HK-2 (cell line): ENCODE measurements around the gene SNED1.

ENCODE experiments used
- DNase-seq: peaks from one replicate; pipeline ENCODE4 v3.0.0-alpha.2; 2018; ENCODE audit not compliant: unreplicated experiment

Gene SNED1

GRCh38 chr2:241048149-241048948, 49.9 kb downstream of the SNED1 start:
- no peak for DNase-seq

GRCh38 chr2:241048949-241049343, 50.5 kb downstream of the SNED1 start:
- DNase-seq: no peak

- DNase-seq: no peak
Observed at GRCh38 chr2:241049739-241050623, 51.6 kb downstream of the SNED1 start.

- no peak for DNase-seq
Observed at GRCh38 chr2:241050624-241051577, 52.5 kb downstream of the SNED1 start.

GRCh38 chr2:241051578-241052487, 53.4 kb downstream of the SNED1 start:
- DNase-seq: no peak

- no peak for DNase-seq
Observed at GRCh38 chr2:241052677-241053360, 54.4 kb downstream of the SNED1 start.

- DNase-seq: no peak
Observed at GRCh38 chr2:241053576-241054251, 55.3 kb downstream of the SNED1 start.

- DNase-seq: no peak
Observed at GRCh38 chr2:241061275-241061674, 62.9 kb downstream of the SNED1 start.

- DNase-seq: no peak
Observed at GRCh38 chr2:241062389-241063092, 64.1 kb downstream of the SNED1 start.

- no peak for DNase-seq
Observed at GRCh38 chr2:241063093-241063551, 64.7 kb downstream of the SNED1 start.

GRCh38 chr2:241063587-241063986, 65.2 kb downstream of the SNED1 start:
- DNase-seq: peak; percentile 24

- peak; percentile 76 for DNase-seq
Observed at GRCh38 chr2:241064008-241064801, 65.8 kb downstream of the SNED1 start.

GRCh38 chr2:241064802-241065354, 66.5 kb downstream of the SNED1 start:
- no peak for DNase-seq

GRCh38 chr2:241065355-241065803, 67.0 kb downstream of the SNED1 start:
- DNase-seq: no peak

- no peak for DNase-seq
Observed at GRCh38 chr2:241066171-241066892, 67.9 kb downstream of the SNED1 start.

- no peak for DNase-seq
Observed at GRCh38 chr2:241066893-241067341, 68.5 kb downstream of the SNED1 start.
